Measurements from ENCODE around the gene IL32.

The IL32 gene

GRCh38 chr16:3094289-3095027 lies 29.0 kb downstream of the IL32 start:
- no peak for DNase-seq

- peak; percentile 84 for DNase-seq
Measured at GRCh38 chr16:3095869-3096268, 30.4 kb downstream of the IL32 start.

GRCh38 chr16:3096362-3096761 lies 30.9 kb downstream of the IL32 start:
- DNase-seq: no peak

- no peak for DNase-seq
Measured at GRCh38 chr16:3097266-3097665, 31.8 kb downstream of the IL32 start.

- DNase-seq: no peak
Measured at GRCh38 chr16:3098459-3099394, 33.3 kb downstream of the IL32 start, which contains the start of gene ZSCAN10. ZSCAN10 (minus strand) TSS chr16:3099294; CDS start chr16:3092937, 6,357 bp downstream.

GRCh38 chr16:3099395-3099731 lies 33.9 kb downstream of the IL32 start:
- DNase-seq: no peak

- peak; percentile 95 for DNase-seq
Measured at GRCh38 chr16:3099732-3100499, 34.5 kb downstream of the IL32 start.

- peak; percentile 35 for DNase-seq
Measured at GRCh38 chr16:3101018-3101840, 35.8 kb downstream of the IL32 start.

- no peak for DNase-seq
Measured at GRCh38 chr16:3101841-3102470, 36.5 kb downstream of the IL32 start.

GRCh38 chr16:3106205-3106928 lies 40.9 kb downstream of the IL32 start:
- DNase-seq: peak; percentile 95

GRCh38 chr16:3112058-3112880 lies 46.8 kb downstream of the IL32 start, which contains the start of gene ZNF205:
ZNF205 (plus strand) TSS chr16:3112586; CDS start chr16:3113431, 845 bp downstream.
- no peak for DNase-seq

- no peak for DNase-seq
Measured at GRCh38 chr16:3112881-3113574, 47.6 kb downstream of the IL32 start.

GRCh38 chr16:3113765-3114479 lies 48.5 kb downstream of the IL32 start:
- DNase-seq: no peak

GRCh38 chr16:3115003-3115402 lies 49.6 kb downstream of the IL32 start:
- no peak for DNase-seq

GRCh38 chr16:3115561-3115960 lies 50.1 kb downstream of the IL32 start:
- DNase-seq: no peak

GRCh38 chr16:3118204-3118790 lies 52.9 kb downstream of the IL32 start:
- no peak for DNase-seq

GRCh38 chr16:3118846-3119245 lies 53.4 kb downstream of the IL32 start:
- no peak for DNase-seq

All from CD4-positive, alpha-beta T cell treated with Interleukin-15 for 1 hour (primary cell).